GM21381 (cell line): ENCODE measurements around the gene VAMP7.
"Not testable (repeated sequence)": the region's sequence is repeated elsewhere in the genome, so short reads cannot be mapped to it uniquely, and the experiment has no call there.

Experiments used
- ATAC-seq: cut with Tn5 transposase; IDR thresholded peaks from one replicate; pipeline ENCODE4 v1.9.1; 2021; ENCODE audit warnings: mild to moderate bottlenecking, moderate library complexity; ENCODE audit not compliant: unreplicated experiment

VAMP7 gene, protein sequence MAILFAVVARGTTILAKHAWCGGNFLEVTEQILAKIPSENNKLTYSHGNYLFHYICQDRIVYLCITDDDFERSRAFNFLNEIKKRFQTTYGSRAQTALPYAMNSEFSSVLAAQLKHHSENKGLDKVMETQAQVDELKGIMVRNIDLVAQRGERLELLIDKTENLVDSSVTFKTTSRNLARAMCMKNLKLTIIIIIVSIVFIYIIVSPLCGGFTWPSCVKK

DNA sequence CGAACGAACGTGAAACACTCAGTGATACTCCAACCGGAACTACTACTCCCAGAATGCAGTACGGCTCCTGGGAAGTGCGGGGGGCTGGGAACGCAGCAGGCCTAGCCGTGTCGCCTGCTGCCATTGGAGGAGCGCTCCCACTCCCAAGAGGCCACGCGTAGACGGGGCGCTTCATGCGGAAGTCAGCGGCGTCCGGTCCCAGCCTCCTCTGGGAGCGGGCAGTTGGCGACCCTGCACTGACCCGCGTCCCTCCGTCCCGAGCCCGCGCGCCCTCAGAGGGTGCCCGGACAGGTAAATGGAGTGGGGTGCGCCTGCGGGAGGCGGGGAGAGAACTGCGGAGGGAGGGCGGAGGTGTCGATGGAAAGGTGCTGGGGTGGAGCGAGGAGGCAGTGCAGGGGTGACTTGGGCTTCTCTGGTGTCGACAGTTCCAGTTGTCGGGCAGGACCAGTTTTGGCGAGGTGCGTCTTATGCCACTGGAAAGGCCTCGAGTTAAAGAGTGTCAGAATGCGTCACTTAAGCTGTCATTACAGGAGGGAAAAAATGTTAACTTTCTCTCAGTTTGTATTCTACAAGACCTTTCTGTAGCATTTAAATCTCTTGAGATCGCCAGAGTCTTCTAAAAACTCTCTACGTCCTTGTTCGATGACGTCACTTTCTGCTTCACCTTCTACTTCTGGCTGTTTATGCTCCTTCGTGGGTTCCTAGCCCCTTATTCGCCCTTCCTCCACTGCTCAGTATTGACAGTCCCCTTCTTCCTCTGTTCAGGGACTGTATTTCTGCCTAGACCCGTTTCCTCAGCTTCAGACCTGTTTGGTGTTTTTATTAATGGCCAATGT is at the start of gene VAMP7:
TSS of gene VAMP7 (plus strand) at position 188 of the 836 bp plus-strand sequence. CDS start 8,122 bp downstream, outside the sequence.
- ATAC-seq, result peak; percentile 94

DNA sequence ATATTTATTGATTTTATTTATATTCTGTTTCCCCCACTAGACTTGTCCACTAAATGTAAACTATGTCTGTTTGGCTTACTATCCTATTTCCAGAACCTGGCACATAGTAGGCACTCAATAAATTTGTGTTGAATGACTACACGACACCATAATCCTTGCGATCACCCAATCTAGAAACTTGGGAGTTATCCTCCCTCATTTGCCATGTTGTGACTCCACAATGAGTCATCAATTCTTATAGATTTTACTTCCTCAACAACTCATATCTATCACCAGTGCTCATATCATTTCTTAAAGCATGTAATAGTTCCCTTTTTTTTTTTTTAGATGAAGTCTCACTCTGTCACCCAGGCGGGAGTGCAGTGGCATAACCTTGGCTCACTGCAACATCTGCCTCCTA is 39.9 kb upstream of the VAMP7 start:
- ATAC-seq, result no peak

DNA sequence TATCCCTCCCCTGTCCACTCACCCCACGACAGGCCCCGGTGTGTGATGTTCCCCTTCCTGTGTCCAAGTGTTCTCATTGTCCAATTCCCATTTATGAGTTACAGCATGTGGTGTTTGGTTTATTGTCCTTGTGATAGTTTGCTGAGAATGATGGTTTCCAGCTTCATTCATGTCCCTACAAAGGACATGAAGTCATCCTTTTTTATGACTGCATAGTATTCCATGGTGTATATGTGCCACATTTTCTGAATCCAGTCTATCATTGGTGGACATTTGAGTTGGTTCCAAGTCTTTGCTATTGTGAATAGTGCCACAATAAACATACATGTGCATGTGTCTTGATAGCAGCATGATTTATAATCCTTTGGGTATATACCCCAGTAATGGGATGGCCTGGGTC is 29.4 kb upstream of the VAMP7 start:
- ATAC-seq, result not testable (repeated sequence)

DNA sequence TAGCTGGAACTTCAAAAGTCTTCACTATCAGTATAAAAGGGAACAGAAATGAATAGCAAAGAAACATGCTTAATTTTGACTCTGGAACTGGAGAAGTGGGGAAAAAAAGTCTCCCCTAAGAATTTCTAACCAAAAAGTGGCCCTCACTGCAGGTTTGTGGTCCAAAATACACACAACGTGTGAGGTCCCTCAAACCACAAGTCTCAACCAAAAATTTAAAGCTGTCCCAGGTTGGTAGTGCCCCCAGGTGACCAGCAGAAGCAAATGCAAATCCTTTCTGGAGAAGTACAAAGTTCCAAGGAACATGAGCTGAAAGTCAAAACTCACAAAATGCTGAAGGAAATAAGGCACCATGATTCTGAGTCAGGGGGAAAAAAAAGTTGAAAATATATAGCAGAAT is 23.6 kb upstream of the VAMP7 start:
- no peak for ATAC-seq

DNA sequence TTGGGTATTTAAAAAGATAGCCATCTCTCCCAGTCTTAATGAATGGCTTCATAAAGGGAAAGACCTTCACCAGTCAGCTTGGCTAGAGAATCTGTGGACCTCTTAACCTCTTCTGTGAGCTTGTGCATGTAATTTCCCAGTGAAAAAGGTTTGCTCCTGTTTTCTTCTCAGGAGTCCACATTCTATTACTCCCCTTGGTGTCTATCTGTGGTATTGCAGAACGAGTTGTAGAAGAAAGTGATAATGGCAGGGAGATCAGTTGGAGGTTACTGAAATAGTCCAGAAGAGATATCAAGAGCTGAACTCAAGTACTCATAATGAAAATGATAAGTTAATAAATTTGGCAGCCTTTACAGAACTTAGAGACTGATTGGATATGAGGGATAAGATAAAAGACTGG is 16.5 kb upstream of the VAMP7 start:
- no peak for ATAC-seq

DNA sequence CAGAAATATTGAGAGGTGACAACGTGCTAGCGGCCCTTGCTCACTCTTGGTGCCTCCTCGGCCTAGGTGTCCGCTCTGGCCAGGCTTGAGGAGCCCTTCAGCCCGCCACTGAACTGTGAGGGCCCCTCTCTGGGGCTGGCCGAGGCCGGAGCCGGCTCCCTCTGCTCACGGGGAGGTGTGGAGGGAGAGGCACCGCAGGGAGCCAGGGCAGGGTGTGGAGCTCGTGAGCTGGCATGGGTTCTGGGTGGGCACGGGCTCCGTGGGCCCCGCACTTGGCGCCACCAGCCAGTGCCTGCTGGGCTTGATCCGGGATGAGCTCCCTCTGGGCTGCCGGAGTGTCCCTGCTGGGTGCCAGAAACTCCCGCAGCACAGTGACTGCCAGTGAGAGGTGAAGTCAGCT is 16.0 kb upstream of the VAMP7 start:
- no peak for ATAC-seq

DNA sequence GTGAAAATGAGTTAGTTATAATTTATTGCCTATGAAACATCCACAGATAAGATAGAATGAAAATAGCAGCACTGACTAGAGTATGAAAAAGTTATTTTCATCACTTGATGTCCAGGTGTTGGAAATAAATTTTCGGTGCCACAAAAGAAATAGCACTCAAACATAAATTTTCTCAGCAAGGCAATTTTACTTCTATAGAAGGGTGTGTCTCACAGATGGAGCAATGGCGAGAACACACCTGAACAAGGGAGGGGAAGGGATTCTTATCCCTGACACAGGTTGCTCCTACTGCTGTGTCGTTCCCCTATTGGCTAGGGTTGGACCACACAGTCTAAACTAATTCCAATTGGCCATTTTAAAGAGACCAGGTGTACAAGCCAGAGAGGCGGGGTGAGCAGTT is 13.3 kb upstream of the VAMP7 start:
- no peak for ATAC-seq

DNA sequence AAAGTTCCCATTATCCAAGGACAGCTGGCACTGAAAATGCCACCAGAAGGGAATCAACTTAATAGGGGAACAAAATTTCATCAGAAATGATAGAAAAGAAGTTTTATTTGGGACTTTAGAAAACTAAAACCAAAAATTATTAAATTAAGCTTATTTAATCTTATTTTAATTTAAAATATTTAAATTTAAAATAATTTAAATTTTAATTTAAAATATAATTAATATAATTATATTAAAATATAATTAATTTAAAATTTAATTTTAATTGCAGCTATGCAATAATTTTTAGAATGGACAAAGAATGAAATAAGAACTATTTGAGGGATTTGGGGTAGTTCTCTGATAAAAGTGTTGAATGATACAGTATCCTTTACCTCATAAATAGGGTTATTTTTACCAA is 10.2 kb upstream of the VAMP7 start:
- no peak for ATAC-seq

DNA sequence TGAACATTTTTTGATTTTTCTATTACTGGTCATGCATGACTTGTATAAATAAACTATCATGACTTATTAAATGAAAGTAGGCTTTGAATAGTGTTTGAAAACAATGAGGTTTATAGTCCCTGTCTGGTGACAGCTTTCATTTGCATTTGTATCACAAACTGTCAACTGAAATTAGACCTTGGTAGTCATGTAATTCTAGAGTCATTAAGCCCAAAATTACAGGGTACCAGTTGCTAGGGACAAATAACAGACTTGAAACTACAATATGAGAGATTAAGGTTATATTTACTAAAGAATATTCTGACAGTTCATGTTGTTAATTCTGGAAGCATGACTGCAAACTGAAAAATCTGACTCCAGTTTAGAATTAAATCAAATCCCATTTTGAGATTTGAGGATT is 9.2 kb upstream of the VAMP7 start:
- no peak for ATAC-seq

DNA sequence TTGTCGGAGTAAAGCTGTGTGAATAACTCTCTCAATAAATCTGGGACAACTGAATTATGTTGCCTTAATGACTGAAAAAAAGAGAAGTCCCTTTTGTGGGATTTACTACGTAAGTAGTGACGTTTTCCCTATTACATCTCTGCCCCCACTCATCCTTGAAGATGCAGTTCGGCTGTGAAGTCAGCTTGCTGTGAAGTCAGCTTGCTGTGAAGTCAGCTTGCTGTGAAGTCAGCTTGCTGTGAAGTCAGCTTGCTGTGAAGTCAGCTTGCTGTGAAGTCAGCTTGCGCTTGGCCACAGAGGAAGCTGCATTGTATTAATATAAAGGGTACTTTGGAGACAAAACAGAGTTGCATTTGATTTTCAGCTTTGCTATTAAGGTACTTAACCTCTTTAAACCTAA is 8.0 kb upstream of the VAMP7 start:
- ATAC-seq, result no peak

DNA sequence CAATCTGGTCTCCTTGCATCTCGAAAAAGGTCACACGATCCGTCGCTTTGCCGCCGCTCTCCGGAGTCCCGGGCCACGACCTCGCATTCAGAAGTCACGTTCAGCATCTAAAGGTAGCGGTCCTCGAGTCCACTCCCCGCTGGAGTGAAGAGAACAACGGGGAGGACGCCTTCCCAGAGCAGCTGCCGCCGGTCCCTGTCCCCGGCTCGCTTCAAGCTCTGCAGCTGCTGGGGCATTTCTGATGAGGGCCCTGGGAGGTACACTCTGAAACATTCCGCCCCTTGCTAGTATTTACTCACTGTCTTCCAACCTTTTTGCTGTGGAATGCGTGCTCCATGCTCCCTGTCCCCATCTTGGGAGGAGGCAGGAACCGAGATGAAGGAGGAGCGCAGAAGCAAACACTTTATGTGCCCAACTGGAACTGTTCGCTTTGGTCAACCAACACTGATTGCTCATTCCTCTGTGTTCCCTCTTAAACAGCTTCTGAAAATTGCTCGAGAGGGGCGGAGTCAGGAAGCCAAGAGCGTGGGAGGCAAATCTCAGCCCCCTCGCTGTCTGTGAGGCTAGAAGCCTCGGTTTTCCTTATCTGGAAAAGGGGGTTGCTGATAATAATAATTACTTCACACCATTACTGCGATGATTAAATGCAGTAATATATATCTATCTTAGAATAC is 6.4 kb upstream of the VAMP7 start:
- no peak for ATAC-seq

DNA sequence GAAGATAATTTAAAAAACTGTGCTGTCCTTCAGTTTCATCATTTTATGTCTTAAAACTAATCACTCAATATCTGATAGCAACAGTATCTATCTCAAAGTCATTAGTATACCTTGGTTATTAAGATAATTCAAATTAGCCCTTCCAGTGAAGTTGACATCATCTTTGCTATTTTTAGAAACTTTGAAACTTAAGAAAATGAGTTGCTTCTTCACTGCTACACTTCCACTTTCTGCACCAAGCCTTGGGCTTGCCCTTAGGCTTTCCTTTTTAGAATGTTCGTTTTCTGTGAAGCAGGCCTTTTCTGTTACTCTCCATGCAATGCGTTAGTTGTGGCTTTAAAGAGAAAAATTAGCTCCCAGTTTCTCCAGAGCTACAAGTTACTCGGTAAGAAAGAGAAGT is 4.4 kb upstream of the VAMP7 start:
- ATAC-seq, result no peak

DNA sequence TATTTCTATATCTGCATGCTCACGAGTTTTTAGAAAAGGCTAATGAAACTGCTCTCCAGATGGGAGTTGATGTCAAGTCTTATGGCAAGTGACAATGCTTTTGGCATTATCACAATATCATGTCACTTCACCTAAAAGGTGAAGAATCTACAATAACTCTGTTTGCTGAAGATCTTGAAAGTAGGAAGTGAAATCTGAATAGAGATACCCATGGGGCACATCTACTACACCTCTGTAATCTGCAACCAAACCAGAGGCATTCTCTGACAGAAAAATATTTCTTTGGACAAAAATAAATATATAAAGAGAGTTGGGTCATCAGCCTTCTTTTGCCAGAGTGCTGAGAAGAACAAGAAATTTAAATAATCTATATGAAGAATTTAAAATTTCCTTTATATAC is 3.9 kb upstream of the VAMP7 start:
- ATAC-seq, result no peak

DNA sequence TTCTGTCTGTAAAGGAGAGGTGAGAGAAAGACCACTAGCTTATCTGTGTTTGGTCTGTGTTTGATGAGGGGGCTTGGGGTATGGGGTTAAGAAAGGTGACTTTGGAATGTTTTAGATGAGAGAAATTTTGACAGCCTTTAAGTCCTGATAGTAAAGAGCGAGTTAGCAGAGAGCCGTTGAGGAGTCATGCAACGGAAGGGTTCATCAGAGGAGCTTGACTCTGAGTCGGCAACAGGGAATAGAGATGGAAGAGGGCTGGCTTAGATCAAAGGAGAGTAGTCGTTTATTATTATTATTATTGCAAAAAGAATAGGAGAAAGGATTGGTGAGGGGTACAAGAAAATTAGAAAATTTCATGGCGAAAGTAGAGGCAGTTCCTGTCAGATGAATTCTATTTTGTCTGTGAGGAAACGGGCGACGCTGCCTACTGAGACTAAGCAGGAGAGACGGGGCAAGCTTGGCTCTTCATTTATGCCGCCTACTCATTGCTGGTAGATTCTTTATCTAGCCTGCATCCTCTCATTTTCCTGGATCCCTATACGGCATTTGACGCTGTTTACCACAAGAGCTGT is 473 bp upstream of the VAMP7 start:
- ATAC-seq, result no peak

DNA sequence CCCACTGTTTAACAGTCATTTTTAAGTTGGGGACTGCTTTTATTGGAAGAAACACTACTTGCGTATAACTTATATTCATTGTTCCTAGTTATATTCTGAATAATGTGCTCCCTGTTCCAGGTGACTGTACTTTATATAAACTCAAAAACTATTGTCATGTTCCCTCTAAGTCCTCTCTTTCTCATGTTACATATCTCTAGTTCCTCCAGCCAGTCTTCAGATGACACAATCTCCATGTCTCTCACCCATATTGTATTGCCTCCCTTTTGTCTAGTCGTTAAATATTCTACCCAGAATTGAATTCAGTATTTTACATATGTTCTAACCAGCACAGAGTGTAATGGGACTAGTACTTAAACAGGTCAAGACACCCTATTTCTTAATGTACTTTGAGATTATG is 5.3 kb downstream of the VAMP7 start:
- ATAC-seq, result no peak

DNA sequence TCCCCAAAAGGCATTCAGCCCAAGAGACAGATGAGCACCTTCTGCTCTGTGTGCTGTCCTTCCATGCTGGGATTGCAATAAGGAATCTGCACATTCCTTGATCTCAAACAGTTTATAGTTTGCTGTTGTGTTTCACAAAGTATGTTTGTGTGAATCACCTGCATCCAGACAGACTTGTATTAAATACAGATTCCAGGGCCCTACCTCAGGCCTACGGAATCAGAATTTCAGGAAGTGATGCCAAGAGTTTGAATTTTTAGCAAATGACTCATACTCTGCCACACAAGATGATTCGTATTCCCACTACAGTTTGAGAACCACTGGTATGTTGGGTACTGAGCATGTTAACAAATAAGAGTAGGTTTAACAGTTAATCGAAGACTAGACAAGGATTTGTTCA is 7.0 kb downstream of the VAMP7 start:
- no peak for ATAC-seq

DNA sequence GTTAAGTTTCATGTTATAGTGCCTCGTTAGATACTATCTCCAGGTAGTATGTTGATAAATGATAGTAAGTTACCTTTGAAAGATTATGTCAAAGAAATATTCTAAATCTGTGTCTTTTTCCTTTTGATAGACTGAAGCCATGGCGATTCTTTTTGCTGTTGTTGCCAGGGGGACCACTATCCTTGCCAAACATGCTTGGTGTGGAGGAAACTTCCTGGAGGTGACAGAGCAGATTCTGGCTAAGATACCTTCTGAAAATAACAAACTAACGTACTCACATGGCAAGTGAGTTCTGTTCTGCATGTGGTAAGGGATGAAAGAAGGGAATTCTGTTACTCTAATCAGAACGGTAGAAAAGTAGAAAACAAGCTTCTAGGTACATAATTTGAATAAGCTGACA is 8.2 kb downstream of the VAMP7 start:
- no peak for ATAC-seq

DNA sequence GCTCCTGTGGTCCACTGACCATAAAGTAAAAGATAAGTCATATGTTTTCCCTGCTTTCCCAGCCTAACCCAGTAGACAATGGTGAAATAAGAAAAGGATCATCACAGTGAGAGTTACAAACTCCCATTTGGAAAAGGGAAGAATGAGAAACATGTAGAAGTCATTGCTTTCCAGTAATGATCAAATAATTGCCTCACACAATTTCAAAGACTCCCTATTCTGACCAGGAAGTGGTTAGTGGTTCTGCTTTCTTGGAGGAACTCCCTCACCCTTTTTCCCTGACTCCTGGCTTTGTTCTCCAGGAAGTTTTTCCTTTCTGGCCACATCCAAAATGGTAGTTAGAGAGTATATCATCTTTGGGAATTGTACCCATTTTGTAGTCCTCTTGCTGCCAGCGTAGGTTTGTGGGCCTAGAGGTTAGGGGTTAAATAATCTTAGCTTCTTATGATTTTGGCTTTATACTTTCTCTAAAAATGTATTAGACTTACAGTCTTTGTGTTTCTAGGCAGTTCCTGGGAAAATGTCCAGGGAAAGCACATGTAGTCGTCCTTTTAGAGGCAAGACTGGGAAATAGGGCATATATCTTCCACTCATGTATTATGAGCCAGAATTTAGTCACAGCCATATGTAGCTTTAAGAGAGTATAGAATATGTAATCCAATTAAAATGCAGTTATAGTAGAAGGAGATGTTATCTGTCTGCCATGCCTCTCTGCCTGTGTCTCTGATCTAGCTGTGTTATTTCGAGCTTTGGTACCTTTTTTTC is 10.5 kb downstream of the VAMP7 start:
- no peak for ATAC-seq

DNA sequence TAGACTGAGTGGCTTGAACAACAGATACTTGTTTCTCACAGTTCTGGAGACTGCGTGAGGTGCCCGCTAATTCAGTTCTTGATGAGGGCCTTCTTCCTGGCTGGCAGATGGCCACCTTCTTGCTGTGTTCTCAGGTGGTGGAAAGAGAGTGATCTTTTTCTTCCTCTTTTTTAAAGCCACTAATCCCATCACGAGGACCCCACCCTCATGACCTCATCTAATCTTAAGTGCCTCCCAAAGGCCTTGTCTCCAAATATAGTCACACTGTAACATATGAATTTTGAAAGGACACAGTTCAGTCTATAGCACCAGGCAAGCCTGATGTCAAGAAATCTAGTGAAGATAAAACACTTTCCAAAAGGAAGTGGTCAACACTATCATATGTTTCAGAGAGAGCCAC is 12.4 kb downstream of the VAMP7 start:
- ATAC-seq, result no peak

DNA sequence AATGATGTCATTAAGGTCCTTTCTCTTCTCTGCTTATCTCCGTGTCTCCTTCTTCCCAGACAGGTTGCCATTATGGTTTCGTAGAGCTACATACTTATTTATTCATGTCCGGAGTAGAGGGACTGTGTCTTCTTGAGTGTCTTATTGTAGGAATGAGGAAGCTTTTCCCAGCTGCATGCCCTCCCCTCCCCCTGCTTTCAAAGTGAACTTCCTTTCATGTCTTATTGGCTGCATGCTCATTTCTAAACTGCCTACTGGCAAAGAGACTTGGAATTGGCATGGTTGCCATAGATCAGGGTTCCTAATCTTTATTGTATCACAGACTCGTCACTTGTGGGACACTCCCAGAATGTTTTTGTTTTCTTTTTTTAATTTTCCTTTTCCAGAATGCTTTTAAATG is 15.4 kb downstream of the VAMP7 start:
- ATAC-seq, result no peak

DNA sequence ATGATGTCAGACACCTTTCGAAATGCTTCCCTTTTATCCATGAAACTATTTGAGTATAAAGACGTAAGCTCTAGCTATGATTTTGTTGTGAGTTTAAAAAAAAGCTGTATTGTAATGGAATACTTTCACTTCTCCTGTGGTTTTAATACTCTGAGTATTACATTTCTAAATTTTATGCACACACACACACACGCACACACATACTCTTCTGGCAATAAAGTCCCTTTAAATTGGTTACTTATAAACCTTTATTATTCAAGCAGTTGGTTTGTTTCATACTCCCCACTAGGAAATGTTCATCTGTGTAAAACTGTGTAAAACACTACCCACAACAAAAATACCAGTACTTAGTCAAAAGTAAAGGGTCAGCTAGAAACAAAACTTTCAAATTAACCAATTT is 18.2 kb downstream of the VAMP7 start:
- no peak for ATAC-seq
